NT2/D1 (cell line): ENCODE results near the gene WWP2.

Source experiments
- SUZ12 ChIP-seq: IDR thresholded peaks from 2 replicates; pipeline ENCODE4 v1.6.1; 2011; ENCODE audit not compliant: insufficient read length, insufficient read depth; ENCODE audit errors: extremely low read depth
- YY1 ChIP-seq: IDR thresholded peaks from 2 replicates; pipeline ENCODE4 v1.6.1; 2011; ENCODE audit not compliant: insufficient read length, insufficient read depth
- ZNF274 ChIP-seq: IDR thresholded peaks from 2 replicates; pipeline ENCODE4 v1.6.1; 2011; ENCODE audit warnings: mild to moderate bottlenecking, low read depth, low read length

GRCh38 chr16:69834807-69835466 is 72.8 kb downstream of the WWP2 start:
- TF ChIP-seq SUZ12: no peak
- TF ChIP-seq YY1: no peak
- no peak for TF ChIP-seq ZNF274
